ENCODE measurements around the gene TAC4. TPM values are rescaled to one million over a fixed set of nuclear protein-coding genes. Genes with fewer than 3 reads are reported as not detected.

The TAC4 gene
- total RNA-seq, 2 experiments from 2014 or later: not detected

- Histone ChIP-seq H3K4me1 (ENCODE audit: insufficient read depth, low read length, poor library complexity, severe bottlenecking) (no peaks in the 10 kb centered on the region), H3K4me2 (ENCODE audit: low read length) (no peak overlapping the region), H4K20me1 (ENCODE audit: insufficient read depth, low read length) (no peaks in the 10 kb centered on the region), H3K4me3 (ENCODE audit: low read depth, low read length, poor library complexity, severe bottlenecking) (no peak overlapping the region), H3K9me3 (ENCODE audit: low read length) (no peaks in the 10 kb centered on the region), H3K36me3 (ENCODE audit: insufficient read depth, low read length) (peaks cover 100% of the 10 kb centered on the region), H3K27ac (ENCODE audit: low read depth, low read length, poor library complexity, severe bottlenecking) (no peak overlapping the region), H3K79me2 (ENCODE audit: insufficient read depth, low read depth, low read length) (no peaks in the 10 kb centered on the region), H3K9me2 (ENCODE audit: insufficient read depth, low read length) (no peaks in the 10 kb centered on the region), H2AFZ (ENCODE audit: low read length) (no peak overlapping the region)
- TF ChIP-seq CTCF (conservative IDR thresholded peaks at IDR 0.05; ENCODE audit: low read length) (no peak), EZH2phosphoT487 (IDR thresholded peaks at IDR 0.05; ENCODE audit: borderline replicate concordance, low read depth, low read length) (no peak)
- DNase-seq (ENCODE audit: low spot score): no peak
- ChIA-PET CTCF (ENCODE audit: unreplicated experiment) (interaction anchor here (0.5 kb wide), 1 partner anchor 11 kb away, joined by 3 read pairs; no protein-coding TSS in a partner anchor), POLR2A (interaction anchor here (0.7 kb wide), 1 partner anchor 25 kb away, joined by 3 read pairs; no protein-coding TSS in a partner anchor)
- intact Hi-C loops (cut with micrococcal nuclease; ENCODE audit: unreplicated experiment): no loop called here
- no TSS peak for BruUV-seq (replicated peaks)
Observed at GRCh38 chr17:49821466-49821865, 26.4 kb downstream of the TAC4 start.

- no peak overlapping the region for H2AFZ ChIP-seq (ENCODE audit: low read length)
- H4K20me1 ChIP-seq (ENCODE audit: insufficient read depth, low read length): no peaks in the 10 kb centered on the region
- TF ChIP-seq CTCF (conservative IDR thresholded peaks at IDR 0.05; ENCODE audit: low read length) (no peak), EZH2phosphoT487 (IDR thresholded peaks at IDR 0.05; ENCODE audit: borderline replicate concordance, low read depth, low read length) (no peak)
- no peaks in the 10 kb centered on the region for H3K9me2 ChIP-seq (ENCODE audit: insufficient read depth, low read length)
- no peak overlapping the region for H3K4me2 ChIP-seq (ENCODE audit: low read length)
- H3K4me3 ChIP-seq (ENCODE audit: low read depth, low read length, poor library complexity, severe bottlenecking): no peak overlapping the region
- no peaks in the 10 kb centered on the region for H3K9me3 ChIP-seq (ENCODE audit: low read length)
- BruUV-seq (replicated peaks): no TSS peak
- DNase-seq (ENCODE audit: low spot score): no peak
- peaks cover 100% of the 10 kb centered on the region for H3K36me3 ChIP-seq (ENCODE audit: insufficient read depth, low read length)
- CTCF ChIA-PET (ENCODE audit: unreplicated experiment): interaction anchor here (0.5 kb wide), 1 partner anchor 11 kb away, joined by 3 read pairs; no protein-coding TSS in a partner anchor
- intact Hi-C loops (cut with micrococcal nuclease; ENCODE audit: unreplicated experiment): no loop called here
- H3K4me1 ChIP-seq (ENCODE audit: insufficient read depth, low read length, poor library complexity, severe bottlenecking): no peaks in the 10 kb centered on the region
- H3K79me2 ChIP-seq (ENCODE audit: insufficient read depth, low read depth, low read length): no peaks in the 10 kb centered on the region
- POLR2A ChIA-PET: interaction anchor here (0.6 kb wide), 1 partner anchor 19 kb away, joined by 3 read pairs; no protein-coding TSS in a partner anchor
- H3K27ac ChIP-seq (ENCODE audit: low read depth, low read length, poor library complexity, severe bottlenecking): no peak overlapping the region
Observed at GRCh38 chr17:49820773-49821172, 27.1 kb downstream of the TAC4 start.

- no peak for DNase-seq (ENCODE audit: low spot score)
- no peaks in the 10 kb centered on the region for H4K20me1 ChIP-seq (ENCODE audit: insufficient read depth, low read length)
- H3K9me2 ChIP-seq (ENCODE audit: insufficient read depth, low read length): no peaks in the 10 kb centered on the region
- H3K27ac ChIP-seq (ENCODE audit: low read depth, low read length, poor library complexity, severe bottlenecking): no peak overlapping the region
- H3K79me2 ChIP-seq (ENCODE audit: insufficient read depth, low read depth, low read length): no peaks in the 10 kb centered on the region
- H3K4me1 ChIP-seq (ENCODE audit: insufficient read depth, low read length, poor library complexity, severe bottlenecking): no peaks in the 10 kb centered on the region
- no peak overlapping the region for H3K4me2 ChIP-seq (ENCODE audit: low read length)
- intact Hi-C loops (cut with micrococcal nuclease; ENCODE audit: unreplicated experiment): no loop called here
- H3K36me3 ChIP-seq (ENCODE audit: insufficient read depth, low read length): peaks cover 100% of the 10 kb centered on the region
- no peak for TF ChIP-seq EZH2phosphoT487 (IDR thresholded peaks at IDR 0.05; ENCODE audit: borderline replicate concordance, low read depth, low read length)
- TF ChIP-seq CTCF (conservative IDR thresholded peaks at IDR 0.05; ENCODE audit: low read length): no peak
- CTCF ChIA-PET (ENCODE audit: unreplicated experiment): no interaction called here
- no TSS peak for BruUV-seq (replicated peaks)
- no peaks in the 10 kb centered on the region for H3K9me3 ChIP-seq (ENCODE audit: low read length)
- no peak overlapping the region for H3K4me3 ChIP-seq (ENCODE audit: low read depth, low read length, poor library complexity, severe bottlenecking)
- H2AFZ ChIP-seq (ENCODE audit: low read length): no peak overlapping the region
- POLR2A ChIA-PET: no interaction called here
Observed at GRCh38 chr17:49819651-49820050, 28.2 kb downstream of the TAC4 start.
